HG02798 (cell line): ENCODE data around the gene APBA3.
"Not testable (repeated sequence)": the region's sequence is repeated elsewhere in the genome, so short reads cannot be mapped to it uniquely, and the experiment has no call there.

Source experiments
- ATAC-seq: cut with Tn5 transposase; IDR thresholded peaks from one replicate; pipeline ENCODE4 v1.9.1; 2021; ENCODE audit warnings: mild to moderate bottlenecking; ENCODE audit not compliant: unreplicated experiment, poor library complexity

Gene APBA3

GRCh38 chr19:3771906-3772455, 10.5 kb upstream of the APBA3 start, which contains the start of gene RAX2:
TSS of gene RAX2 (minus strand) at chr19:3772228. CDS start at chr19:3771742, 486 bp downstream.
- ATAC-seq, result no peak

GRCh38 chr19:3771000-3771905, 9.8 kb upstream of the APBA3 start:
- ATAC-seq, result no peak

- ATAC-seq, result no peak
These were observed 8.9 kb upstream of the APBA3 start for GRCh38 chr19:3770136-3770999.

GRCh38 chr19:3769494-3769893, 8.0 kb upstream of the APBA3 start:
- ATAC-seq, result no peak

- no peak for ATAC-seq
These were observed 7.2 kb upstream of the APBA3 start for GRCh38 chr19:3768748-3769099.

GRCh38 chr19:3768015-3768747, 6.7 kb upstream of the APBA3 start:
- ATAC-seq, result no peak

GRCh38 chr19:3767050-3767449, 5.6 kb upstream of the APBA3 start:
- no peak for ATAC-seq

GRCh38 chr19:3766520-3766919, 5.0 kb upstream of the APBA3 start:
- ATAC-seq, result no peak

GRCh38 chr19:3765757-3766156, 4.3 kb upstream of the APBA3 start:
- ATAC-seq, result not testable (repeated sequence)

- ATAC-seq, result no peak
These were observed 3.6 kb upstream of the APBA3 start for GRCh38 chr19:3765121-3765520.

- peak; percentile 83 for ATAC-seq
These were observed 1.3 kb upstream of the APBA3 start, which contains the start of gene MRPL54 for GRCh38 chr19:3762501-3763459. TSS of gene MRPL54 (plus strand) at chr19:3762682. CDS start at chr19:3762701, 19 bp downstream.

- ATAC-seq, result no peak
These were observed 610 bp upstream of the APBA3 start for GRCh38 chr19:3762130-3762473.

- ATAC-seq, result no peak
These were observed 576 bp downstream of the APBA3 start for GRCh38 chr19:3760871-3761361.

GRCh38 chr19:3759482-3760254, 1.8 kb downstream of the APBA3 start:
- ATAC-seq, result no peak

- ATAC-seq, result not testable (repeated sequence)
These were observed 3.2 kb downstream of the APBA3 start for GRCh38 chr19:3758297-3758696.

GRCh38 chr19:3757705-3758104, 3.8 kb downstream of the APBA3 start:
- ATAC-seq, result not testable (repeated sequence)

GRCh38 chr19:3753631-3754410, 7.7 kb downstream of the APBA3 start:
- no peak for ATAC-seq
